Measurements from ENCODE around the gene MN1. TPM values are rescaled to one million over a fixed set of nuclear protein-coding genes. Genes with fewer than 3 reads are reported as not detected.

MN1 gene
- total RNA-seq, result not detected

DNA sequence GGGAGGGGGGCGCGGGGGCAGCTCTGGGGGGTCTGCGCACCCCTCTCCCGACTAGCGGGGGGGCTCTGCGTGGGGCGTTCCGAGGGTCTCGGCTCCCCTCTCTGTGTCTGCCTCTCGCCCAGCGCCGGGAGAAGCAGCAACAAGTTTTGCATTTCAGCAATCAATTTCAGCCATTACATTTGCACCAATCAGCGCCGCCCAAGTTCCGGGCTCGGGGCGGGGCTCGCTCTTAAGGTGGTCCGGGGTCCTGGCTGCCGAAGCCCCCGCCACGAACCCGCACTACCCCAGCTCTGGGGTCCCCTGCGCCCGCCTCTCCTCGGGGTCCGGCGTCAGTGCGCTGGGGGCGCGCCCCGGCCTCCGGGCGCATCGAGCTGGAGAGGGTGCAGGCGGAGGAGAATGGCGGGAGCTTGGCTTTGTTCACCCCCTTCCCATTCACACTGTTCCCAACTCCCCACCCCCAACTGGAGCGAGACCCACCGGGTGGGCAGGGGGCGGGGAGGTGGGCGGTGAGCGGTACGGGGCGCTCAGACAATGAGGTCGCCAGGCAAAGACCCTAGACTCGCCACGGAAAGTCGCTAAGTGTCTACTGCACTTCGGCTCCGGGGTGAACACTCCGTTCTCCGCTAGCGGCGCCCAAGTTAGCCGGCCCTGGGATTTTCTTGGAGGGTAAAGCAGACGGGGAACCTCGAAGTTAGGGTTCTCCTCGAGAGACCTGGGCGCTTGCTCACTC lies at the start of gene MN1:
Gene MN1 (minus strand): TSS at position 141 of the 730 bp plus-strand sequence. CDS start 1,213 bp downstream, outside the sequence.
- DNase-seq, result peak; percentile 41

DNA sequence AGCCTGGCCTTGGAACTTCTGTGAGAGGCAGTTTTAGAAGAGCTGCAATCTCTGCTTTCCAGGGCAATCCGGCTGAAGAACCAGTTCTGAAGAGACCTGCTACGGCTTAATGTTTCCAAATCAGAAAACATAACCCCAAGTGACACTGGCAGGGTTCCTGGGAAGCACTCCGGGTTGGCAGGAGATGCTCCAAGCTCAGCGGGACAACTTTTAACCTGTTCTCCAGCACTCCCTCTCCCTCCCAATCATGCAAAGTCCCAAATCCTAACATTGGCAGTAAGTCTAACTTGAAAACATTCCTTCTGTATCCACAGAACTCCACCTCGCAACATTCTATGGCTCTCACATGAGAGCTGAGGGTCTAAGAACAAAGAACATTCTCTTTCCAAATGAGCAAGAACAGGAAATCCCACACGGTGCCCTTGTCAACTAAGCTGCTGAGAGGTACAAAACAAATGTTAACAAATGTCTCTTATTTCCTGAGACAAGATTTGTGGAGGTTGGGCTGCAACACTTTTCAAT lies 48.5 kb upstream of the MN1 start:
- DNase-seq, result no peak

DNA sequence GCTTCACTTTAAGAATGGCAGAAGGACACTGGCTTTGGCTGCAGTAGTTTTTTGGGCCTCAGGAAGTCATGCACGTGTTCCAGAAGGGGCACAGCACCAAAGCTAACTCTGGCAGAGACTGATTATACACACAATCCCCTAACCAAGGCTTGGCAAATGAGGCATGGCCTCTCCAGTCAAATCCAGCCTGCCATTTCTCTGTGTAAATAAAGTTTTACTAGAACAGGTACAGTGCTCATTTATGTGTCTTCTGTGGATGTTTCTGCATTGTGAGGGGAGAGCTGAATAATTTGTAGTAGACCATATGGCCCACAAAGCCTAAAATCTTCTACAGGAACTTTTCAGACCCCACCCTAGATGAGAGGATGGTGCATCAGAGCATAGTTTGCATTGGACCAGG lies 46.4 kb upstream of the MN1 start:
- no peak for DNase-seq

DNA sequence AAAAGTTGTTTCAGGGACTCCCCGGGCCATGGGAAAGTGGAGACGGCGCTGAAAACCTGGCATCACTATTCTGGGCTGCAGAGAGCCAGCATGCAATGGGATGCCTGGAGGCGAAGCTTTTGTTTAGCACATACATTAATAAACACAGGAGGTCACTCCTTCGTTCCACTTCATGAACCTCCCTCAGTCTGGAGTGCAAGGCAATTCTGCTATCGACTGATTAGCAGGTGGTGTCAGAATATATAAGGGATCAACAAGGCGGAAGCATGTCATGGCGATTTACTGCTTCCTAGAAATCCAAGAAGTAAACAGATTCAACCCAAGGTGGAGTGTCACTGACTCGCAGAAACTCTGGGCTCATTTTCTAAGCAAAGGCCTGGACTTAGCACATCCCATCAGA lies 45.4 kb upstream of the MN1 start:
- no peak for DNase-seq

DNA sequence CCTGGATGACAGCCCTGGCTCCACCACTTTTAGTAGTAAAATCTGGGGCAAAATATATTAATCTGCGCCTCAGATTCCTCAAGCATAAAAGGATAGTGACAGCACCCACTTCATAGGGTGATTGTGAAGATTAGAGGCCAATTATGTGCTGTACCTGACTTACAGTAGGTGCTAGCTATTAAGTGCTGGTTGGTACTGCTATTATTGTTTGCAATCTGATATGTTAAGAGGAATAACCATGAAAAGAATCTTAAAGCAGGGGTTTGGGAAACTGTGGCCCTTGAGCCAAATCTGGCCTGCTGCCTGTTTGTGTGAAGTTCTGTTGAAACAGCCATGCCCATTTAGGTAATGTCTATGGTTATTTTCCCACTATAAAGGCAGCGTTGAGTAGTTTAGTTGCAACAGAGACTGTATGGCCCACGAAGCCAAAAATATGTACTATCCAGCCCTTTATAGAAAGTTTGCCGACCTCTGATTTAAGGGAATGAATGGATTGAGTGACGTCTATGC lies 44.7 kb upstream of the MN1 start:
- DNase-seq, result no peak

DNA sequence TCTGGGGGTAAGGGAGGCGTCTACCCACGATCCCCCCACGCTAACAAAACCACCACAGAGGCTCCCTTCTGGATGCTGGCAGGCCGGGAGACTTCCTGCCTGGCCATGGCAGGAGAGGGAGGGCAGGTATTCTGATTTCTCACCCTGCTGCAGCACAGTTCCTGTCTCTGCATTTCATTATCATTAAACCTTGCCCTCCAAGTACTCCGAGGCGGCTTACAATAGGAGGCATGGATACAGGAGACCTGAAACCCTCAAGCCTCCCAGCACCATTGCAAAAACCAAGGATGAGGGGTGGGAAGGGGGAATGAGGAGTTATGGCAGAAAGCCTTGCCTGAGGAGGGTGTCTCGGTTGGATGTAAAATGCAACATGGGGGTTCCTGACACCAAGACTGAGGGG lies 44.1 kb upstream of the MN1 start:
- no peak for DNase-seq

DNA sequence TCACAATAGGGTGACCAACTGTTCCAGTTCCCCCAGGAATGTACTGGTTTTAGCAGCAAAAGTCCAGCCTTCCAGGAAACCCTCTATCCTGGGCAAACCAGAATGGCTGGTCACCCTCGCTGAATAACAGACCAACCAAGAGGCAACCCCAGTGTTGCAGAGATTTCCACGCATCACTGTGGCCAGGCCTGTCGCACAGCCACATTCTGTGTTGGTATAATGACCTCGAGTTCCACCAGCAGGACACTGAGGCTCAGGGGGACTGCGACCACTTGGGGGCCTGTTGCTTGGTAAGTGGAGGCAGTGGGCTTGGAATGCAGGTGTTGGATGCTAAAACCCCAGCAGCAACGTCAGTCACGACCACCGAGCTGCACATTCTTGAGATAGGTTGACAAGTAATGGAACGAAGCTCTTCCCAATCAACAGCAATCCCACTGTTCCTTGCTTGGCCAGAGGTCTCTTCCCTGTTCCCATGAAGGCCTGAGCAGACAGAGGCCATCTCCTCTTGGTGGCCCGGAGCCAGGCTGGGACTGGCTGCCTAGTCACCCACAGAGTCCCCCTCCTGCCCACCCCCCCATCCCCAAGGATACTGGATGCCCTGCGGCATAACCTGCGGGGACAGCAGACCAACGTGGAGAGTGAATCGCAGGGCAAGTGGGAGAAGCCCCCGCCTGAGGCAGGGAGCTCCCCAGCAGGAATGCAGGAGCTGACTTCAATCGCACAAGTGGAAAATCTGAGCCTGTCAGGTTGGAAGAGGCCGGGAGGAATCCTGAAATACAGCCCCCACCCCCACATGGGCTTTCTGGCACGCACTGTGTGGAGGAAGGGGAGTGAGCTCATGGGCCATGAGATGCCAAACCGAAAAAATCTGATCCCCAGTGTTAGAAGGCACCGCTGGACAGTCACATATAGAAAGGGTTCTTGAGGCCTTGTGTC lies 43.4 kb upstream of the MN1 start:
- no peak for DNase-seq

DNA sequence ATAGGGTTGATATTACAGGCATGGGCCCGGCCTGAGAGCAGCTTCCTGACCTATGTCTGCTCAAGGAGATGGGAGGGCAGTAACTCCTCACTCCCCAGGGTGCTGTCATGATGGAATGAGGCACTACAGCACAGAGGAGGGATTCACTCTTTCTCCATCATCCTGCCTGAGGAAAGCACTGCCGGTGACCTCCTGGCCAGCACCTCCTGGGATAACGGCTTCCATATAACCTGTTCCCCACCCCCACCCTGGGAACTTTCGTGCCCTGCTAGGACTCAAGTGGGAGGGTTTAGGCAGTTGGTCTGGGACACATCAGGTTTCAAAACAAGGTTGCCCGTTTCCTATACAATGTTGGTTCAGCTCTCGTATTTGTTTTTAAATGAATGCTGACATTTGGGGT lies 42.7 kb upstream of the MN1 start:
- DNase-seq, result no peak

DNA sequence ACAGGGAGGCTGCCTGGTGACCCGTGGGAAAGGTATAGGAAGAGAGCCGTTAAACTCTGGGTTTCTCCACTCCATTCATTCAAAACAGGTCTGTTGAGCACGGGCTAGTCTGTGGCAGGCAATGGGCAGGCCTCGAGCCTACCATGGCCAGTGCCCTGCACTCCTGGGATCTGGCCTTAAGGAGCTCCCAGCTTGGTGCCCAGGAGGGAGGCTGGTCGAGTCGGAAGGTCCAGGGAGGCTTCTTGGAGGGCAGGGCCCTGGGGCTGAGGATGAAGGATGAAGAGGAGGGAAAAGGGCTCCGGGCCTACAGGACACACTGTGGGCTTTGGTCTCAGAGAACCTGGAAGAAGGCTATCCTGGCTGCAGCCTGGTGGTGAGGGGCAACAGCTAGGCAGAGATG lies 41.9 kb upstream of the MN1 start:
- no peak for DNase-seq

DNA sequence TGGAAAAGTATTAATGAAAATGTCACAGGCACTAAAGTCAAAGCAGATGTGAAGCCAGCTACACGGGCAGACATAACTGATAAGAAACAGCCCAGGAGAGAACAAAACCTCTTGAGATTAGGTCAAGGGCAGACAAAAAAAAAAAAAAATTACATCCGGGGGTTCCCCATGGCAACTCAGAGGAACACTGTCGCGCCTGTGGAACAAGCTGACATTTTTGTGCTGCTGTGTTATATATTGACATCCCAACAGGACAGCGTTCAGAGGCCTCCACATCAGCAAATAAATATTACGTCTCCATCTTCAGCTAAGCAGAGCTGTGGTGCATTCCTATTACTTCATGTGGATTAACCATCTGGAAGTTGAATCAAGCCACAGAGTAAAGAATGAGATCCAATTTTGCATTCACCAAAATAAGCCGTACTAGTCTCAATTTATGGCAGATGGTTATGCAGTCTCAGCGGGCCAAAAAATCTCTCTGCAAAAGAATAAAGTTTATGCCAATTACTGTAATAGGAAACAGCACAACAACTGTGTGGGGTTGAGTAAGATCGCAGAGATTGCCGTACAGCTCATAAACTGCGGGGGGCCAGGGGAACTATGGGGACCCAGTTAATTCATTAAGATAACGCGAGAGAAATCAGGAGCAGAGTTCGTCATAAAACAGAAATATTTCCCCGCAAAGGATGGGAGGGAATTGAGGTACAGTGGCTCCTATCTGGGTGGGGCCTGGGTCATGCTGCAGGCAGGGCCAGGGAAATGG lies 41.3 kb upstream of the MN1 start:
- no peak for DNase-seq

DNA sequence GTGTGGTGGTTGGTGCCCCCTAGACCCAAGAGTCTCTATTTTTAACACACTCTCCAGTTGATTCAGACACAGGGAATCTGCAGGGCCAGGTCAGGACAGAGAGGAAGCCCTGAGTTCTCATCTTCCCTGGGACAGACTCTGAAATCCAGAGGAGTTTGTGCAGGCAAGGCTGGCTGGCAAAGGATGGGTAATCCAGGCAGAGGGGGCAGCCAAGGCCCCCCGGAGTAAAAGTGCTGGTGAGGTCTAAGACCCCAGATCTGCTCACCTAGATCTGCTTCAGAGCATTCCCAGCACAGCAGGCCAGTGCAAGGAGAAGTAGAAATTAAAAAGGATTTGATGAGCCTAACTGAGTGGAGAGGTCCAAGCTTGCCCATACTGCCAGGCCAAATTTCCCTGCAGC lies 40.6 kb upstream of the MN1 start:
- no peak for DNase-seq

DNA sequence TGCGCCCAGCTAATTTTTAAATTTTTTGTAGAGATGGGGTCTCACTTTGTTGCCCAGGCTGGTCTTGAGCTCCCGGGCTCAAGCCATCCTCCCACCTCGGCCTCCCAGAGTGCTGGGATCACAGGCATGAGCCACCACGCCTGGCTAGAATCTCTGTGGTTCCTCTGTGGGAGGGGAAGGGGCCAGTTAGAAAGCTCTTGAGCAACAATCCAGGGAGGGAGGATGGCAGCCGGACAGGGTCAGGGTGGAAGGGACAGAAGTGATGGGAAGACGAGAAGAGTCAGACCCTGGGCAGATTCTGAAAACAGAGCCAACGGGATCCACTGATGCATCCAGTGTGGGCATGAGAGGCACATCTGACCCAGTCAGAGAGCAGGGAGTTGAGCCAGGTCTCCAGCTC lies 38.9 kb upstream of the MN1 start:
- no peak for DNase-seq

DNA sequence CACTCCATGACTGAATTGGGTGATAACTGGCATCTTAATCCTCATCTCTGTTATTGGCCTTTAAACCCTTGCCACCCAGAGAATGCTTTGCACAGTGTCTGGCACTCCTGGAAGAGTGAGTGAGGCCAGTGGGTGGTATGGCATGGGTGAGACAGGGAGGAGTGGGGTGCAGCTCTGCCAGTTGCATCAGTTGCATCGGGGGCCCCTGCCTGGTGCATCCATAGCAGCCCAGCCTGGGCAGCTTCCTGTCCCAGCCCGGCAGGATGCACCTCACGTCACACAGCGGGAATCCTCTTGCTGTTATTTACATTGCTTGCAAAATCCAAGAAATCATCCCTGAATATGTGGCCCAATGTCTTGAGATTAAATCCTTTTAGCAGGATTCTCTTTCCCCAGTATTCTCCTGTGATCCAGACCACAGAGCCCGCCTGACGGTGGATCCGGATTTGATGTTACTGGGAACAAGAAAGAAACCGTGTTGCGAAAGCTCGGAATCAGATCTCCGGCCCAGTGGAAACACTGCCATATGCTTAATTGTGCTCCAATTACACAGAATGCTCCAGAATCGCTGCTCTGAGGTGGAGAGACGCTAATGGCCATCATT lies 37.6 kb upstream of the MN1 start:
- DNase-seq, result no peak

DNA sequence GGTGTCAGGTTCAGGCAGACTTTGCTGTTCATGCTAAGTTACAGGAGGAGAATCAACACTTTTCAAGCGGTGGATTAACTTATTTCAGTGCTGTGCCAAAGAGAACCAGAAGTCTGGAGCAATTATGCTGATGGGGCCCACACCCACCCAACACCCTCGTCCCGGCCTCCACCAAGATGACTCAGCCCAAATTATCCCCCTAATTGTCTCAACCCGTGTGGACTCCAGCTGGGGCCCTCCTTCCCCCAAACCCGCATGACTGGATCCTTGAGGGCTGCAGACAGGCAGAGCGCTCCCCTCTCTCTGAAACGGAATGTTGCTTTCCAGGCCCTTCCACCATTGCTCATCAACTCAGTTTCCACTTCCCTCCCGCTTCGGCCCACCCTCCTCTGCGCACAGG lies 34.6 kb upstream of the MN1 start:
- DNase-seq, result no peak

DNA sequence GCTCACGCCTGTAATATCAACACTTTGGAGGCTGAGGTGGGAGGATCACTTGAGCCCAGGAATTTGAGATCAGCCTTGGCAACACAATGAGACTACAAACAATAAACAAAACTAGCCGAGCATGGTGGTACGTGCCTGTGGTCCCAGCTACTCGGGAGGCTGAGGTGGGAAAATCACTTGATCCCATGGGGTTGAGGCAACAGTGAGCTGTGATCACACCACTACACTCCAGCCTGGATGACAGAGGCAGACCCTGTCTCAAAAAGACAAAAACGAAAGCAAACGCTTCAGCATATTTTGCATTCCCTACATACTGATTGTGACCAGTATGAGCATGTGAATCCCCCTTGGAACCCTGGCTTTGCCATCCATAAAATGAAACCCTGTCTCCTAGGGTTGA lies 33.9 kb upstream of the MN1 start:
- DNase-seq, result no peak

DNA sequence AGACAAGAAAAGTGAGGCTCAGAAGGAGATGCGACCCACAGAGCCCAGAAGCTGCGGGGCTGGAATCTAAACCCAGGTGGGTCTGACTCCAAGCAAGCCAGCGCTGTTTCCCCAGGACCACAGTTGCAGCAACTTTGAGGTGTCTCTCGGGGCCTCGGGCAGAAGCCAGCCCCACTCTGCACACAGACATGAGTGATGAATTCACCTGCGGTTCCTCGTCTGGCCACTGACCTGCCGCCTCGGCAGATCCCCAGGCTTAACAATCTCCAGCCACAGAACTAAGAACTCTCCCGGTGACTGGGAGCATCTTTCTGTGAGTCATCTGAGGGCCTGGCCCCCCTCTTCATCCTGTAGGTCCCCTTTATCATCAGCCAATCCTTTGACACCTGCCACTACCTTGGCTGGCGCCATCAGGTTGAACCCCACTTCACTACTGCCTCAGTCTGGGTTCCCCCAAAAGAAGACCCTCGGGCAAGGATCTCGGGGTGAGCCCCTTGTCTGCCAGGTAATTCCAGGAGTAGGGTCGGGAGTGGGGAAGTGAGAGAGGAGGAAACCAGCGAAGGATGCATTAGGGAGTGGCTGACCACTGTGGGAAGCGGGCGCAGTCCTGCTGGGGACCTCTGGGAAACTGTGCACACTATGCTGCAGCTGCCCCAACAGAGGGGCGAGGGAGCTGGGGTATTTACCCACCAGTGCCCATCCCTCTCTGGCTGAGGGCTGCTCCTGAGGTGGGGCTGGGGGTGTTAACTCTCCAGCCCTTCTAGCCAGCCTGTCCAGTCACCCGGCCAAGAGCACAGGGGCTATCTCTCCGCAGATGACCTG lies 33.0 kb upstream of the MN1 start:
- no peak for DNase-seq

DNA sequence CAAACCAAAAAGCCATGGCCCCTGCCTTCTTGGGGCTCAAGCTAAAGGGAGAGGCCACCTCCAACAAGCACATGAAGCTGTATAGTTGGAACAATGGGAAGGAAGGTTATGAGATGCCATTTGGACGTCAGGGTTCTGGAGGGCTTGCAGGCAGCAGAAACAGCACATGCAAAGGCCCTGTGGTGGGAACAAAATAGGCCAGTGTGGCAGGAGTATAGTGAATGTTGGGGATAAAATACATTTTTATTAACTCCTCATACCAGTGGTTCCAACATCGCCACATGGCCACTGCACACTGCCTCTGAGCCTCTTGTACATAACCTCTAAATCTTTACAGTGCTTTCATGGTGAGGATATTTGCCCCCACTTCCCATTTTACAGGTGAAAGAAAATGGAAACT lies 32.2 kb upstream of the MN1 start:
- no peak for DNase-seq

DNA sequence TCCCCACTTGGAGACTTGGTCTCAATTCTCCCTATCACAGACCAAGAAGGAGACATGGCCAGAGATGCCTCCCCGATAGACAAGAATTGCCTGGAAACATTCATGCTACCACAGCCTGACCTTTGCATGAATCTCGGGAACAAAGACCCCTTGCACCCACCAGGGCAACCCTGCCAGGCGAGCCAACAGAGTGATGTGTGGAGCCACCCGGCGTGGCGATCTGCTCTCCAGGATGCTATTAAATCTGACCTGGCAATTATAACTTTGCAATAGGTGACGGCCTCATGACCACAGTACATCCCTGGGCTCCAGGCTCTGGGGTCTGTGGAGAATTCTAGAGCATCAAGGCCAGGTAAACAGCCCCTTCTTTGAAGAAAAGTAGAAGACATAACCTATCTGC lies 31.1 kb upstream of the MN1 start:
- no peak for DNase-seq

DNA sequence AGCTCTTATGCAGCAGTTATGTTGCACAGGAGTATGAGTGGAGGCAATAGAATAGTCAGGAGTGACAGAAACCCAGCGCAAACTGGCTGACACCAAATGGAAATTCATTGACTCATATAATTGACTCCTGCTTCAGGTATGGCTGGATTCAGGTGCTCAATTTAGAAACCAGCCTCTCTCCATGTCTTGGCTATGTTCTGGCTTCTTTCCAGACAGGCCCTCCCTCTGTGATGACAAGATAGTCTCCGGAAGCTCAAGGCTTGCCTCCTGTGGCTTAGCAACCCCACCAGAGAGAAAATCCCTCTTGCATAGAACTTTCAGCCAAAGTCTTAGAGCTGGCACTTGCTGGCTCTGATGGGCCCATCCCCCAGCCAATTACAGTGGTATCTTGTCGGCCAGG lies 28.1 kb upstream of the MN1 start:
- no peak for DNase-seq

DNA sequence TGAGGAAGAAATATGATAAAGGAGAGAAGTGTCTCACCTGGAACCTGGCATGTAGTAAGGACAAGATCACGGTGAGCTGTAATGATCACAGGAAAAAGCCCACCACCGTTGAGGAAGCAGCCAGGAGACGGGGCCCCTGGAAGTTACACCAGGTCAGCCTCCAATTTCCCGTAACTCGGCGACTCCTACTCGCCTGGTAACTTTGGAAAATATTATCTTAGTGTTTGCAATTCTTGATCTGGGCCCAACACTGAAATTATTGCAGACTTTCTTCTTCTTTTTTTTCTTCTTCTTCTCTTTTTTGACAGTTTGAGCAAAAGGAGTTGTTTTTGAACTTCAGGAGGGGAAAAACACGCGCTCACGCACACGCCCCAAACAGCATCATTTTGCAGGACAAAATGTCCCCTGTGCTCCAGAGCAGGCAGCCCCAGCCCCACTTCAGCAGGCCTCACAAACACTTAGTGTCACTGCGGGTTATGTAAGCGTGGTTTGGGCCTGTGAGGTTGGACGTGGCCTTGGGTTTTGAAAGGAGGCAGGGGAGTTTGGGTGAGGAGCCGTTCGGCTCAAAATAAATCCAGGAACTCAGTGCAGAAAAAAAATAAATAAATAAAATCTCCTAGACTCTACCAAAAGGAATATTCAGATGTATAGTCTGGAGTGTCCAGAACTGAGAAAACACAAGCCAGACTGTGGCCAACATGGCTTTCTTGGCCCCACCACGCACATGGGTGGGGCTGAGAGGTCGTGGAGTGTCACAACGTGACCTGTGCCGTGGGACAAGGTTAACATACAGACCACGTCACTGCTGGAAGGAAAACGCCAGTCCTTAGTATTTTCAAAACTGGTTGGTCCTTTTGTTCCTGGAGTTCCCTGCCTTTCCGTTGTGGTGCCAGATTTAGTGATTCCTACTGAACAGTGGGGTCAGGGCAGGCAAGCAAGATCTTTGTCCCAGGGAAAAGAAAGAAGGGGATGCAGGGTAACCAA lies 26.3 kb upstream of the MN1 start:
- DNase-seq, result no peak

All from effector CD4-positive, alpha-beta T cell (primary cell).